GM19455 (cell line): Measurements from ENCODE around the gene ACAP1.
"Not testable (repeated sequence)": the region's sequence is repeated elsewhere in the genome, so short reads cannot be mapped to it uniquely, and the experiment has no call there.

Experiments
- ATAC-seq: cut with Tn5 transposase; IDR thresholded peaks from one replicate; pipeline ENCODE4 v1.9.1; 2021; ENCODE audit not compliant: unreplicated experiment

Gene ACAP1

GRCh38 chr17:7352910-7353635 lies 16.7 kb downstream of the ACAP1 start:
- ATAC-seq, result no peak

- no peak for ATAC-seq
Observed at GRCh38 chr17:7354262-7354843, 18.0 kb downstream of the ACAP1 start.

GRCh38 chr17:7355053-7355452 lies 18.7 kb downstream of the ACAP1 start, which contains the start of gene TMEM95:
Gene TMEM95 (plus strand): TSS chr17:7355156. CDS start chr17:7355205, 49 bp downstream.
- ATAC-seq, result no peak

- no peak for ATAC-seq
Observed at GRCh38 chr17:7355573-7355972, 19.2 kb downstream of the ACAP1 start.

- ATAC-seq, result no peak
Observed at GRCh38 chr17:7356072-7356549, 19.8 kb downstream of the ACAP1 start.

DNA sequence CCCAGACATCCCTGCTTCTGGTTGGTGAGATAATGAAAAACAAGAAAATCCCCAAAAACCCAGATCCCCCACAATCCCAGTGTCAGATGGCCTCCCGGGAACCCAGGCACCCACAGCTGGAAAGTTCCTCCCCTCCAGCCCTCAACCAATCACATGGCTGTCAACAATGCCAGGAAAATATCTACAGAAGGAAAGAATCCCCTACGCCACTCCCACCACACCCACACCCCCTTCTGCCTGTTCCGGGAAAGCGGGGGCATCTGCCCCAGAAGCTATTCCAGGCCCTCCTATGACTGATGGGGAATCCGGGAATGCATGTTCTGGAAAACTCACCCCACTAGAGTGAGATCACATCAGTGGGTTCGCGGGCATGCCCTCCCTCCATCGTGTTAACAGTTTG lies 20.4 kb downstream of the ACAP1 start:
- ATAC-seq, result no peak

DNA sequence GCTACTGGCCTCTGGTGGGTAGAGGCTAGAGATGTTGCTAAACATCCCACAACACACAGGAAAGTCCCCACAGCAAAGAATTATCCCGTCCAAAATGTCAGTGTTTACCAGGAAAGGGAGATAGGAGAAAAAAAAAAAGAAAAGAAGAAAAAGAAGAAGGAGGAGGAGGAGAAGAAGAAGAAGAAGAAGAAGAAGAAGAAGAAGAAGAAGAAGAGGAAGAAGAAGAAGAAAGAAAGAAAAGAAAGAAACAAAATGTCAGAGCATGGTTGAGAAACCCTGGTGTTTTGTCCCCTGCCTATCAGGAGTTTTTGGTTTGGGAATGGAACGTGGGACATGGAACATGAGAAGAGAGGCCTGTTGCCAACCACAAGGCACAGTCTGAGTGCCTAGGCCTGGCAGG lies 21.1 kb downstream of the ACAP1 start:
- no peak for ATAC-seq

DNA sequence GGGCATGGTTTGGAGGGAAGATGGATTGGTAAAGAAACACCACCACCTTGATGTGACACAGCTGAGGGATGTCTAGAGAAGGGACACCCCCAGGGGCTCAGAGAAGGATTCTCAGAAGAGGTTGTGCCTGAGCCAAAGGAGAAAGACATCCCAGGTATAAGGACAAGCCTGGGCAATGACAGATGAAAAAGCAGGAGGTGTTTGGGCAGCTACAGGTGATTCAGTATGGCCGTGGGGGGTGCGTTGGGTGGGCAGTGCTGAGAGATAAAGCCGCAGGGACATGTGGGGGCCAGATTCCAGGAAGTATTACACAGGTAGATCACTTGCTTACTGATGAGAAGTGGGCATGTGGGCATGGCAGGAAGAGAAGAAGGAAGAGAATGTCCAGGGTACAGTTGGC lies 25.6 kb downstream of the ACAP1 start:
- ATAC-seq, result no peak

- ATAC-seq, result no peak
Observed at GRCh38 chr17:7363311-7363710, 27.0 kb downstream of the ACAP1 start.

DNA sequence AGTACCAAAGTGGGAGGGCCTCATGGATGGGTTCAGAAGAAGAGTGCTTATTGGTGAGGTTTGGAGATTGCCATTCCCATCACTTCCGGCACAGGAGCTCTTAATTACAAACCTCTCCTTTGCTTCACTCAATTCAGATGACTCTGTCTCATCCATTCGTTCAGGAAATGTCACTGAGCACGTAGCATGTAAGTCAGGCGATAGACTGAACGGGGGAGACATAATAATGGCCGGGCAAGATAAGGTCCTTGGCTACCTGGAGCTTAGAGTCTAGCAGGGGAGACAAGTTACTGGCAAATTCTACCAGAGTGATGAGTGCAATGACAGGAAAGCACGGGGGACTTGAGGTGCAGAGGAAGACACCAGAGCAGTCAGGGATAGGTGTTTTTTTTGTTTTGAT lies 29.6 kb downstream of the ACAP1 start:
- not testable (repeated sequence) for ATAC-seq

DNA sequence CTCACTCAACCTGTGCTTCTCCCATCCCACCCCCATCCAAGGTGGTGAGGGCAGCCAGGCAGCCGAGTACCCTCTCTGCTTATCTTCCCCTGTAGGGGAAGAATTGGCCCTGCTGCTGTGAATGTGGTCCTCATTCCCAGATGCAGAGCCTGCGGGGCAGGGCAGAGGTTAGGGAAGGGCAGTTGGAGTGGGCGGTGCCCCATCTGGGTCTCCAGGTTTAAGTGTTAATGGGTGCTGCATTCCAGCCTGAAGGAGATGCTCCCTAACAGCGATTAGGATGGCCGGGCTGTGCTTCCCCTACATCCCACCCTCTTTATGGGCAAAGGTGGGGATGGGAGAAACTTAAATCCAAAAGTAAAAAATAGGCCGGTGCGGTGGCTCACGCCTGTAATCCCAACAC lies 30.8 kb downstream of the ACAP1 start:
- no peak for ATAC-seq

DNA sequence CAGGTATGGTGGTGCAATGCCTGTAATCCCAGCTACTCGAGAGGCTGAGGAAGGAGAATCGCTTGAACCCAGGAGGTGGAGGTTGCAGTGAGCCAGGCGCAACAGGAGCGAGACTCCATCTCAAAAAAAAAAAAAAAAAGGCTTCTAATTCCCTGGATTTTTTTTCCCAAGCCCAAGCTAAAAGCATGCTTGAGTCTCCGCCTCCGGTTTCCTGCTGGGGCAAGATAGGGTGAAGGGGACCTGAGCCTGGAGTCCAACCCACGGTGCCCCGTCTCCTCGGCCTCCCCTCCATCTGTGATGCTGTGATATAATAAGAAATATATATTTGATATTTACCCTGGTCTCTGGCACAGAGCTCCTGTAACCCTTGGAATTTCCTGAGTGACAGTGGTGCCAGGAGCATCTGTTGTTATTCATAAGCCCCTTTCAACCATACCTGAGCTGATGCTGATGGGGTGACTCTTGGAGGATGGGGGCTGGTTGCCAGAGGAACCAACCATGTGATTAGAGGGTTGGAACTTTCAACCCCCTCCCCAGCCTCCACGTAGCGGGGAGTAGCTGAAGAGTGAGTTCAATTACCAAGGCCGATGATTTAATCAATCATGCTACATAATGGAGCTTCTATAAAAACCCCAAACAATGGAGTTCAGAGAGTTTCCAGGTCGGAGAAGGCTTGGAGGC lies 31.7 kb downstream of the ACAP1 start:
- no peak for ATAC-seq

- ATAC-seq, result not testable (repeated sequence)
Observed at GRCh38 chr17:7368599-7368994, 32.3 kb downstream of the ACAP1 start.

DNA sequence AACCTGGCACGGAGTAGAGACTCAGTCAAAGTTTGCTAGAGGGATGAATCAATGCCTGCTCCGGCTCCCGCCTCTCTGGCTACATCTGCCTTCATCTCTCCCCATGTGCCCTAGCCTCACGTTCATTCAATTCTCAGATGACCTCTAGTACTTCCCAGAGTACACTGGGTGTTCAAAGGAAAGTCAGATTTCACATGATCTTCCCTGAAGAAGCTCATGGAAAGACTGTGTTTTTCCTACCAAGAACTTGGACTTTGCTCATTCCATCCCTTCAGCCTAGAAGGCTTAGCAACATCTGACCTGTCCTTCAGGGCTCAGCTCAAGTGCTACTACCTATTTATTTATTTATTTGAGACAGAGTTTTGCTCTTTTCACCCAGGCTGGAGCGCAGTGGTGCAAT lies 33.5 kb downstream of the ACAP1 start:
- no peak for ATAC-seq

DNA sequence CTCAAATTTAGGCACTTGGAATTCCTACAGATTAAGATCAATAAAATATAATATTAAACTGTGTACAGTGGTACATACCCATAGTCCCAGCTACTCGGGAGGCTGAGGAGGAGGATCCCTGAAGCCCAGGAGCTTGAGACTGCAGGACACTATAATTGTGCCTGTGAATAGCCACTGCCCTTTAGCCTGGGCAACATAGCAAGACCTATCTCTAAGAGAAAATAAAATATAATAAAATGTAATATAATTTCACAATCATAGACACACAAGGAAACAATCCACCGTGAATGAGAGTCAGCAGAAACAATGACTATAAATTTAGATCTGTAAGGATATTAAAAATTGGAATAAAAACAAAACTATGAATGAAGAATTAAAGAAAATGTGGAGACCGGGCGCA lies 34.5 kb downstream of the ACAP1 start:
- no peak for ATAC-seq

DNA sequence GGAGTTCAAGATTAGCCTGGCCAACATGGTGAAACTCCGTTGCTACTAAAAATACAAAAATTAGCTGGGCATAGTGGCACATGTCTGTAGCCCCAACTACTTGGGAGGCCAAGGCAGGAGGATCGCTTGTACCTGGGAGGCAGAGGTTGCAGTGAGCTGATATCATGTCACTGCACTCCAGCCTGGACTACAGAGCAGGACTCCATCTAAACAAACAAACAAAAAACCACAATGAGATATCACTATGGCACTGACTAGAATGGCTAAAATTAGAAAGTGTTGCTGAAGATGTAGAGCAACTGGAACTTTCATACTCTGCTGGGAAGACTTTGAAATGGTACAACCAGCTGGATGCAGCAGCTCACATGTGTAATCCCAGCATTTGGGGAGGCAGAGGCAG lies 38.0 kb downstream of the ACAP1 start:
- ATAC-seq, result no peak

DNA sequence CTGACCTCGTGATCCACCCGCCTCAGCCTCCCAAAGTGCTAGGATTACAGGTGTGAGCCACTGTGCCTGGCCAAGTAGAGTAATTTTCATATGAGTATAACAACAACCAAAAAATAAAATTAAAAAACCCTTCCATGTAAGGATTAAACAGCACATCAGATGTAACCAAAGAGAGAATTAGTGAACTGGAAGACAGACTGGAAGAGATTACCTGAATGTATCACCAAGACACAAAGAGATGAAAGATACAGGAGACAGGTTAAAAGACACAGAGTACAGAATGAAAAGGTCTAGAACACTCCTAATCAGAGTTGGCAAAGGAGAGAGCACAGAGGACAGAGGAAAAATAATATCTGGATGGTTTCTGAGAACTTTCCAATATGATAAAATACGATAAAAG lies 42.8 kb downstream of the ACAP1 start:
- no peak for ATAC-seq

DNA sequence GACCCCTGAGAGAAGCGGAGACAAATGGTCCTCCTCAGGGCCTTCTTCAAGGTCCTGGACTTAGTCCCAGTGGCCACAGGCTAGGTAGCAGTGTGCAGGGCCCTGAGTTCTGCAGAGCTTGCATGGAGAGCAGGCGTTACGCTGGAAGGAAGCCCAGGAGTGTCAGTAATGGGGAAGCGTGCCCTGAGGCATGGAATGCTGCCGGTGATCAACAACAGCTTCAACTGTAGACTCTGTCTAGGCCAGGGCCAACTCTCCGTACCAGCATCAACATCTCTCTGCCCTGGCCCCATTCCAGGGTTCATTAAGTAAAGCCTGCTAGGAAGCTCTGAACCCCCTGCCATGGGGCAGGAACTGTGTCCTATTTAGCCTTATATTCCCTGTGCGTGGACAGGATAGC lies 44.0 kb downstream of the ACAP1 start:
- ATAC-seq, result no peak

- ATAC-seq, result no peak
Observed at GRCh38 chr17:7380855-7381683, 44.7 kb downstream of the ACAP1 start, which contains the start of gene TNK1. Gene TNK1 (plus strand): TSS chr17:7381089. CDS start chr17:7382927, 1,838 bp downstream.

DNA sequence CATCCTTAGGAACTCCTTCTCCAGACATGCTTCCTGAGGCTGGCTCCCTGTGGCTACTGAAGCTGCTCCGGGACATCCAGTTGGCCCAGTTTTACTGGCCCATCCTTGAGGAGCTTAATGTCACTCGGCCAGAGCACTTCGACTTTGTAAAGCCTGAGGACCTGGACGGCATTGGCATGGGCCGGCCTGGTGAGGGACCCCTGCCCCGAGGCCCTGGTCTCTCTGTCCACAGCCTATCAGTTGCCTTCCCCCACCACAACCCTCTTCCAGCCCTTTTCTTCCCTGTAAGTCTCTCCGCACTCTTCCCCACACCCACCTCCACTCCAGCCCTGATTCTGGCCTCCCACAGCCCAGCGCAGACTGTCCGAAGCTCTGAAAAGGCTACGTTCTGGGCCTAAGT lies 46.6 kb downstream of the ACAP1 start:
- no peak for ATAC-seq

DNA sequence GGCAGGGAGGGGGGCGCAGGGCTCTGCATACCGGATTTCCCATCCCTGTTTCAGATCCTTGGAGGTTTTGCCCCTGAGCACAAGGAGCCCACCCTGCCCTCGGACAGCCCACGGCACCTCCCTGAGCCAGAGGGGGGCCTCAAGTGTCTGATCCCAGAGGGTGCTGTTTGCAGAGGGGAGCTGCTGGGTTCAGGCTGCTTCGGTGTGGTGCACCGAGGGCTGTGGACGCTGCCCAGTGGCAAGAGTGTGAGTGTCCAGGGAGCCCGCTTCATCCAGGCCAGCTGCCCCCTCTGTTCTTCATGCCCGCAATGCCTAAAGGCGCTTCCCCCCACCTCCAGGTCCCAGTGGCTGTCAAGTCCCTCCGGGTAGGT lies 47.0 kb downstream of the ACAP1 start:
- ATAC-seq, result no peak
